ENCODE data around the gene BMPR1A. TPM values are rescaled to one million over a fixed set of nuclear protein-coding genes. Genes with fewer than 3 reads are reported as not detected.
A peak's percentile ranks its signal among the peaks of the same experiment; 100 is the strongest.
"Not testable (repeated sequence)": the region's sequence is repeated elsewhere in the genome, so short reads cannot be mapped to it uniquely, and the experiment has no call there.

Gene BMPR1A
- total RNA-seq, 2 donors from 2014 or later: 46.2 to 56.8 TPM

DNA sequence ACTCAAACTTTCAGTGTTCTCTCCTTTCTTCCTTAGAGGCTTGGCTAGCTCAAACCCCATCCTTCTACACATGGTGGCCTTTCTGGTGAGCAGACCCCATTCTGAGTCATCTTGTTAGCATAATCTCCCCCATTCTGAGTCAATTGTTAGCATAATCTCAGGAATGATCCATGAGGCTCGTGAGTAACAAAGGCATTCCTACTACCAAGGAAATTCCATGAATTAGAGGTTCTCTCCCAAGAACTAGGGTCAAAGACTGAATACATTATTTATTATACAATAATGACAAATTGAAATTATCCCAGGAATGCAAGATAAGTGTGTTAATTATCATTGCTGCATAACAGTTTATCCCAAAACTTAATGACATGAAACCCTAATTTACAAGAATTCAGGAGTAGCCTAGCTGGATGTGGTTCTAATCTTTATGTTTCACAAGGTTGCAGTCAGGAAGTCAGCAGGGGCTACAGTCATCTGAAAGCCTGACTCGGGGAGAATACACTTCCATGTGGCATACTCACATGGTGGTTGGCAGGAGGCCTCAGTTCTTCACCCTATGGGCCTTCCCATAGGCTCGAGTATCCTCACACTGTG is 100.8 kb downstream of the BMPR1A start:
- intact Hi-C loops (cut with DNase I): no loop called here
- no peak for DNase-seq
- no peak for ATAC-seq

DNA sequence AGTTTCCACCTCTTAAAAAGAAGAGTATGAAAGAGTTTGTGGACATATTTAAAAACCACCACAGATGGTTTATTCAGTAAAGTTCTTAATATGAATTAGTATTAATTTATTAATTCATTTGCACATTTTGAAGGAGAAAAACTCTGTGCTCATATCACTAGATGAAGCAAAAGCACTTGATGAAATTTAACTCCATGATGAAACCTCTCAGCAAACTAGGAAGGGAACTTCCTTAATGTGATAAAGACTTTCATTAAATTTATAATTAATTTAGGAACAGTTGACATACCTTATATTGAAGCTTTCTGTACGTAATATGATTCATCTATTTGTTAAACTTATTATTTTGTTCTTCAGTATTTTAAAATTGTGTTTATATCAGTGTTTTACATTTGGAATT is 101.6 kb downstream of the BMPR1A start:
- intact Hi-C loops (cut with DNase I): no loop called here
- DNase-seq: no peak
- ATAC-seq: no peak

DNA sequence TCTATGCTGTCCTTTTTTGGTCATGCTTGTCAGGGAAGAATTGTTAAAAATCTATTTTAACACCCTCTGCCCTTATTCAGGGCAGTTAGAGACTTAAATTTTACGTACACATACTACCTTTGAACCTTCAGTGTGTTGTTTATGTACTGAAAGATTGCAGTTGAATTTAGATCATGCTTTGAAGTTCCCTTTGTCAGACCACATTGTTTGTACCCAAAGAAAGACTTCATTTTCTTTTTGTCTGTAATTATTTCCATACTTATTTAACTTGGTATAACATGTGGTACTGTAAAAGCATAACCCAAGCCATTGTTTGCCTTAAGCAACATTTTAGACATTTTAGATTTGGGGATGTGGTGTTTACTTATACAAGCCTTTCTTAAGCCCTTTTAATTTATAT is 104.9 kb downstream of the BMPR1A start:
- intact Hi-C loops (cut with DNase I): no loop called here
- no peak for ATAC-seq

DNA sequence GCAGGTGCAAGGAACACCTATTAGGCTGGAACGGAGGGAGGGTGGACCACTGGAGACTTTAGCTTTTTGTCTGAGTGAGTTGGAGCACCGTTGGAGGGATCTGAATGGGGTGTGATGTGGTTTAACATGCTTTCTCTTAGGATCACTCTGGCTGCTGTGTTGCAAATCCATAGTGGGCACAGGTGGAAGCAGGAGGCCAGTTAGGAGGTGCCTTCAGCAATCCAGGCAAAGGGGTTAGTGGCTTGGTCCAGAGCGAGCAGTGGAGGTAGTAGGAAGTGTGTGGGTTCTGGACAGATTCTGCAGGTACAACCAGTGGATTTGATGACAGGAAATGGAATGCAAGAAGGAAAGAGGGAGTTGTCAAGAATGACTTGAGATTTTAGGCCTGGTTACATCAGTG is 106.0 kb downstream of the BMPR1A start:
- ATAC-seq: no peak
- no peak for DNase-seq
- intact Hi-C loops (cut with DNase I): no loop called here

More for the DNA sequence above, 104.9 kb downstream of the BMPR1A start:
- no peak for DNase-seq

DNA sequence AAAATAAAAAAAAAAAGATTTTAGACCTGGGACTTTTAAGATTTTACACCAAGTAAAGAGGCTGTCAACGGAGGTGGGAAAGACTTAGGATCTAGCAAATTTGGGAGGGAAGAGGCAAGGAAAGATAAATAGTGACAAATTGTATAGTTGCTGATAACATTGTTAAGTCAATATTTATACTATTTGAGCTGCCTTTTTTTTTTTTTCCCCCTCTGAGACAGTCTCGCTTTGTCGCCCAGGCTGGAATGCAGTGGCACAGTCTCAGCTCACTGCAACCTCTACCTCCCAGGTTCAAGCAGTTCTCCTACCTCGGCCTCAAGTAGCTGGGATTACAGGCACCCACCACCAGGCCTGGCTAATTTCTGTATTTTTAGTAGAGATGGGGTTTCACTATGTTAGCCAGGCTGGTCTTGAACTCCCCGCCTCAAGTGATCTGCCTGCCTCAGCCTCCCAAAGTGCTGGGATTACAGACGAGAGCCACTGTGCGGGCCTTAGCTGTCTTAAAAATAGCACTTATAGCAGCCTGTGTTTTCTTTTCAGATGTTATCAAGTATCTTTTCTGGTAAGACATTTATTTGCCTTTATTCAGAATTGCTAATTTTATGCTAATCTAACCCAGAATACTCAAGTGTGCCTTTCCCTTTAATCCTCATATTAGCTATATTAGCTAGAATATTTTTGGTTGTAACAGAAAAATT is 106.5 kb downstream of the BMPR1A start:
- ATAC-seq (no peak), DNase-seq (no peak)
- intact Hi-C loops (cut with DNase I): no loop called here

DNA sequence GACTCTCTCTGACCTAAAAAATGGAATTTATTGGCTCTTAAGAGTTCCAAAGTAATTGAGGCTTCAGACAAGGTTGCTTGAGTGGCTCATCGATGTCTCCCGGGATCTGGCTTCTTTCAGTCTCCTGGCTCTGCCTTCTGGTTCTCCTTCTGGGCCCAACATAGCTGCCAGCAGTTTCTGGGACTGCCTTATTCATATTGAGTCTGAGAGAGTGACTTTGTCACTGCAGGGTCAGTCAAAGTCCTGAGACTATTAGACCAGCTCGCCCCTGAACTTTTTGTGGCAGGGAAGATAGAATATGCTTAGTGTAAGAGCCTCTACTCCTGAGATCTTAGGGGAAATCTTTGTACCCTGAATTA is 107.0 kb downstream of the BMPR1A start:
- ATAC-seq (peak; percentile 58 to 63), DNase-seq (peak; percentile 27)

DNA sequence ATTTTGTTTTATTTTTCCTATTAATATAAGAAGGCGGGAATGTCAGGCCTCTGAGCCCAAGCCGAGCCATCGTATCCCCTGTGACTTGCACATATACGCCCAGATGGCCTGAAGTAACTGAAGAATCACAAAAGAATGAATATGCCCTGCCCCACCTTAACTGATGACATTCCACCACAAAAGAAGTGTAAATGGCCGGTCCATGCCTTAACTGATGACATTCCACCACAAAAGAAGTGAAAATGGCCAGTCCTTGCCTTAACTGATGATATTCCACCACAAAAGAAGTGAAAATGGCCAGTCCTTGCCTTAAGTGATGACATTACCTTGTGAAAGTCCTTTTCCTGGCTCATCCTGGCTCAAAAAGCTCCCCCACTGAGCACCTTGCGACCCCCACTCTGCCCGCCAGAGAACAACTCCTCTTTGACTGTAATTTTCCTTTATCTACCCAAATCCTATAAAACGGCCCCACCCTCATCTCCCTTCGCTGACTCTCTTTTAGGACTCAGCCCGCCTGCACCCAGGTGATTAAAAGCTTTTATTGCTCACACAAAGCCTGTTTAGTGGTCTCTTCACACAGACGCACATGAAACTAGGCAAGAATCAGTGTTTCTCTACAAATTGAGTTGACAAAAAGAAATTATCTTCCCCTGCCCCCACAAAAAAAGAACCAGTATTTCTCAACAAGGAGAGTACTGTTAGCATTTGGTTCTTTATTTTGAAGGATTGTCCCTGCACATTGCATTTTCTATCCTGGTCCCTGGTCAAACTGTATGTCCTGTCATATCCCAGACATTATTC is 108.8 kb downstream of the BMPR1A start:
- DNase-seq; ATAC-seq; intact Hi-C loops (cut with DNase I): not testable (repeated sequence)

More for the DNA sequence above, 107.0 kb downstream of the BMPR1A start:
- intact Hi-C loops (cut with DNase I): no loop called here

DNA sequence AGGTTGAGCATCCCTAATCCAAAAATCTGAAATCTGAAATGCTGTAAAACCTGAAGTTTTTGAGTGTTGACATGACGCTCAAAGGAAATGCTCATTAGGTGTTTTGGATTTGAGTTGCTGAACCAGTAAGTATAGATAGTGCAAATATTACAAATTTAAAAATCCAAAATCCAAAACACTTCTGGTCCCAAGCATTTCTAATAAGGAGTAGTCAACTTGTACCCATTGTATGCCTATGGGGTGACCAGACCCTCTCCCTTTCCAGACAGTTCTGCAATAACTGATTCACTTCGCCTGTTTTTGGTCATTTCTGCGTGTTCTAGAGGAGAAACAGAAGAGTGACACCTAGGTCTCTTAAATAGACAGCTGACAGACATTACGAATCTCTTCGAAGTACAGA is 110.7 kb downstream of the BMPR1A start:
- DNase-seq (no peak), ATAC-seq (no peak)
- intact Hi-C loops (cut with DNase I): no loop called here

DNA sequence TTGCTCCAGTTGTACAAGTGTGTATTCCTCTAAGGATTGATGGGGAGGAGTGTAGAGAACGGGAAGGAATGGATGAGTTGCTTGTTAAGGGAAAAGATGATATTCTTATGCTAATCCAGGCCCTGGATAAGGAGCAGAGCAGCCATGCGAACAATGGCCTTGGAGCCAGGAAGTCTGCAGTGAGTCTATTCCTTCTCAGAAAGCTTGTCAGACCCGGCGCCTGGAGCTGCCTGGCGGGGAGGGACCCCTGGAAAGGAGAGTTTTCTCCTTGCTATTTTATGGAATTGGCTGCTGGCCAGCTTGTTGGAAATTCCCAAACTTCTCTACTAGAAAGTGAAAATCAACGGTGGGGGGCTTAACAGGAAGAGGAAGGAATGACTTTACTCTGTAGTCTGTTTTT is 111.9 kb downstream of the BMPR1A start:
- peak in 1 of 2 donors; percentile 44 for ATAC-seq
- intact Hi-C loops (cut with DNase I): no loop called here
- peak; percentile 69 for DNase-seq

DNA sequence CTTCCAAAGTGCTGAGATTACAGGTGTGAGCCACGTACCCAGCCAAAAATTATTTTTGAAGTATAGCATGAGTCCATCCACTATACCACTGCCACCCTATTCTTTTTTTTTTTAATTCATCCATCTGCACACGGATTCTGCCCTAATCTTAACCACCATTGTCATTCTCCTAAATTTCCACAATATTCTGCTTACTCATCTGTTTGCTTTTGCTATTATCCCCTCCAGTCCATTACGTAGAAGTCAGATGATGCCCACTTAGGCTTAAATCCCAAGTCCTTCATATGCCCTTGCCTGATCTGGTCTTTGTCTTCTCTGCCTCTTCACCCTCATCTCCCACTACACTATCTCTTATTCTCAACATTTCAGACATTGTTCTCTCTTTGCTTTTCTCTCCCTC is 114.3 kb downstream of the BMPR1A start:
- ATAC-seq (no peak), DNase-seq (no peak)
- intact Hi-C loops (cut with DNase I): no loop called here

DNA sequence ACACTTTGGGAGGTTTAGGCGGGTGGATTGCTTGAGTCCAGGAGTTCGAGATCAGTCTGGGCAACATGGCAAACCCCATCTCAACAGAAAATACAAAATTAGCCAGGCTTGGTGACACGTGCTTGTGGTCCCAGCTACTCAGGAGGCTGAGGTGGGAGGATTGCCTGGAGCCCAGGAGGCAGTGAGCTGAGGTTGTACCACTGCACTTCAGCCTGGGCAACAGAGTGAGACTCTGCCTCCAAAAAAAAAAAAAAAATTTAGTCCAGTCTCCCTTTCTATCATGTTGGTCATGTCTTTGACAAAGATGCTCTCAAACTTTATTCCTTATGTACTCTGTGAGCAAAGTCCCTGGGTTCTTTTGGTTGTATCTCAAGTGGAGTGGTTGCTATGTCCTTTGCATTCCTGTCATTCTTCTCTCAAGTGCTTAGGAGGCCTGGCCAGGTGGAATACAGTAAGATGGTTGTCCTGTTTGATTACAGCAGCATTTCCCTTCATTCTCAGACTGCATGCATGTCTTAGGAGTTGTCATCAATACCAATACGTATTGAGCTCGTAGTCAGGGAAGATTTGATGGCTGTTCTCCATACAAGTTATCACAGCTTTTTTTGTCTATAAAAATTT is 115.3 kb downstream of the BMPR1A start:
- ATAC-seq (no peak), DNase-seq (no peak)
- intact Hi-C loops (cut with DNase I): no loop called here

DNA sequence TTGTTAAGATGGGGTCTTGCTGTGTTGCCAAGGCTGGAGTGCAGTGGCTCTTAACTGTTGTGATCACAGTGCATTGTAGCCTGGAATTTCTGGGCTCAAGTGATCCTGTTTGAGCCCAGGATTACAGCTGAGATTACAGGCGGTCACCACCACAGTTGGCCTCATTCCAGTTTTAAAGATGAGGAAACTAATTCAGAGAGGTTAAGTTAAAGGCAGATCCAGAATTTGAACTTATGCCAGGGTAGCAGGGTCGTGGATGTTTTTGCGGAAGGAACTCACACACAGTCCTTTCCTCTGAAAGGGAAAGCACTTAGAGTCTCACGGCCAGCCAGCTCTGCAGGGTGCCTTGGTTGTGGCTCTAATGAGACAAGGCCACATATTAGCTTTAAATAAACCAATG is 116.3 kb downstream of the BMPR1A start:
- DNase-seq (peak; percentile 56), ATAC-seq (peak; percentile 30 to 69)

DNA sequence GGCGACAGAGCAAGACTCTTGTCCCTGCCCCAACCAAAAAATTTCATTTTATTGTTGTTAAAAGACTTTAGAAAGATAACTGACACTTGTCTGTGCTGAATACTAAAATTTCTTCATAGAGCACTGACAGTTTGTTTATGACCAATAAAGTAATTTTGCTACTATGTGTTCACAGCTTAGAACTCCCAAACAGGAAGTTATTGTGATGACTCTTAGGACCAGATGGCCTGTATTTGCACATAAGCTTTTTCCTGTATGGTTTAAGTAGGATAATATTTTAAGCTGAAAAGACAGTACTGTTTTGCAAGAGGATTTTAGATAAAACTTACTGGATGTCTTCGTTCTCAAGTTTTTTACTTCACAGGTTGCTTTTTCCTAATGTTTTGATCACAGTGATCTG is 120.3 kb downstream of the BMPR1A start:
- no peak for ATAC-seq
- no peak for DNase-seq
- intact Hi-C loops (cut with DNase I): no loop called here

More for the DNA sequence above, 116.3 kb downstream of the BMPR1A start:
- intact Hi-C loops (cut with DNase I): no loop called here

DNA sequence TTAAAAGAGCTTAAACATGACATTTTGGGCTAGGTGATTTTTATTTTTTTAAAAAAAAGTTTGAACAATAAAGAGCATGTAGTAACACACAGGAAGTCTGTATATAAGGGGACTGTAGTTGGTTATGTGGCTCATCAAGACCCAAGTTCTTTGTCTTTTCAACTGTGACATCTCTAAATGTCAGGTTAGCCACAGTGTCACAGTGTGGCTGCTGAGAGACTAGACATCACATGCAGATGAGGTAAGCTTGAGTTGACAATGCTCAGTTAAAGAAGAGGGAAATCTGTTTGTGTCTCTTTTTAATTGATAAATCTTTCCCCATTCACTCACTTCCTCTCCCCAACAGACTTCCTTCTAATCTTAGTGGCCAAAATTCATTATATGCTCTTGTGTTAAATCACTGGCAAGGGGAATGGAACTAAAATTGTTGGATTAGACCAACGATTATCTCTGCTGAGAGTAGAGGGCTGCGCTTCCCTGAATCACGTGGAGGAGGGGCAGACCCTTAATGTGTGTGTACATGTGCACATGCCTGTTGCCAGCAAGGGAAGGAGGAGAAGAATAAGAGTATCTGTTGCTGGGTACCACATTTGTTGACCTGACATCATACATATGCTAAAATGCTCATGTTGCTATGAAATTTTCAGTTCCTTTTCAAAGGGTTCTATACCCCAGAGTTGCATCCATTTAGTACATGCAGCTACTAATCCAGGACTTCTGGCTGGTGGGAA is 122.7 kb downstream of the BMPR1A start:
- intact Hi-C loops (cut with DNase I): no loop called here
- ATAC-seq: no peak
- DNase-seq: no peak

DNA sequence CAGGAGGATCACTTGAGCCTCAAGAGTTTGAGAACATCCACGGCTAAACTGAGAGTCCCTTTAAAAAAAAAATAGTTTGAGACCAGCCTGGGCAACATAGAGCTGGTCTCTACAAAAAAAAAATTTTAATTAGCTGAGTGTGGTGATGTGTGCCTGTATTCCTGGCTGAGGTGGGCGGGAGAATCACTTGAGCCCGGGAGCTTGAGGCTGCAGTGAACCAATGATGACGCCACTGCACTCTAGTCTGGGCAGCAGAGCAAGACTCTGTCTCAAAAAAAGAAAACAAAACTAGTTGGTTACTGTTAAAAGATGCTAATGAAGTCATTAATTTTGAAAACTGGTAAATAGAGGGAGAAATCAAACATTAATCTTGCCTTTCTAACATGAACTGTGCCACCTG is 124.6 kb downstream of the BMPR1A start:
- intact Hi-C loops (cut with DNase I): no loop called here
- no peak for ATAC-seq
- DNase-seq: no peak

DNA sequence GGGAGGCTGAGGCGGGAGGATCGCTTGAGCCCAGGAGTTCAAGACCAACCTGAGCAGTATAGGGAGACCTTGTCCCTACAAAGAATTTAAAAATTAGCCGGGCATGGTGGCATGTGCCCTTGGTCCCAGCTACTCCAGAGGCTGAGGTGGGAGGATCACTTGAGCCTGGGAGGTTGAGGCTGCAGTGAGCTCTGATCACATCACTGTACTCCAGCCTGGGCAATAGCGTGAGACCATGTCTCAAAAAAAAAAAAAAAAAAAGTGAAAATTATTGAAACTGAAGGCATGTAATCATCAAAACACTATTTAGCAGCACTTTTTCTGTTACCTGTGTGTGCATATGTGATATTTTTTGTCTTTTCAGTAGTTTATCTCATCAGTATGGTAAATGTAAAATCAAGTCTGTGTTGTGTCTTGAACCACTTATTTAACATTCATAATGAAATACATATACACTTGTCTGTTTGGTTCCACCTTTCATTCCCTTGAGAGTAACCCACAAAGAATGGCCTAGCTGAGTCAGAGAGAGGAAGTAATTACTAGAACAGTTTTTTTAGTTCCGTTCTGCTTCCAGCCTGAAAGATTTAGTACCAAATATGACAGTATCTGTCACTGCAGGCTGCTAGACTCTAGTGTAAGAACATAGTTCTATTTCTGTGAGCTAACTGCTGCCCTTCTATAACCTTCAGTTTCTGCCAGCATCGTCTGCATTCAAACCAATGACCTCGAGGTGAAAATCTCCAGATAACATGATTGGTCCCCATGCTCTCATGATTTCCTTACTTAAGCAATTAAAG is 132.4 kb downstream of the BMPR1A start:
- peak; percentile 85 to 91 for ATAC-seq
- intact Hi-C loops (cut with DNase I): no loop called here
- no peak for DNase-seq

DNA sequence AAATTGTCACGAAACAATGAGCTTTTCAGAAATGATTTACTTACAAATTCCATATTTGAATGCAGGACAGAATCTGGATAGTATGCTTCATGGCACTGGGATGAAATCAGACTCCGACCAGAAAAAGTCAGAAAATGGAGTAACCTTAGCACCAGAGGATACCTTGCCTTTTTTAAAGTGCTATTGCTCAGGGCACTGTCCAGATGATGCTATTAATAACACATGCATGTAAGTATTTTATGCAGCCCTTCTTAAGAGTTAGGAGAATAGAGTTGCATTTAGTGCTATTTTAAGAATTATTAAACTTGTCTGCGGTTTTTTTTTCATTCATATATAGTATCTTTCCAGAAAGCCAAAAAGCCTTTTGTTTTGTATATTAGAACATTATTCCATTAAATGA is 133.6 kb downstream of the BMPR1A start:
- intact Hi-C loops (cut with DNase I): loop anchor here in 1 of 2 donors (5.0 kb wide), 1 partner anchor 133 kb away; the partner anchor contains the start of gene BMPR1A
- DNase-seq: no peak
- peak in 1 of 2 donors; percentile 44 for ATAC-seq

DNA sequence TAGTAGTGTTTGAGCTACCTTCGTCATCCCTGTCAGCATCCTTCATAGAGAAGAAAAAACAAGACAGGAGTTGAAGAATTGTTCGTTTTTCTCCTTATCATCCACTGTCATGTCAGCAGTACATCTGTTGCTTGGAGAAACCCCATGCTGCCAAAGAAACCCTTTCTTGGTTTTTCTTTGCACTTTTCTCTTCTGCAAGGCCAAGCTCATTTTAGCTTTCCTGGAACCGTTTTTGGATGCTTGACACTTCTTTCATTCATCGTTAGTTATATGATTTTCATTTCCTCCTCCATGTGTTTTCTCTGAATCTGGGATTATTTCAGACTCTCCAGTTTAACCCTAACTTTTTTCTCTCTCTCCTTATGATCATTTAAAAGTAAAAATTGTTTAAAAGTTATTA is 142.1 kb downstream of the BMPR1A start:
- intact Hi-C loops (cut with DNase I): loop anchor here in 1 of 2 donors (5.0 kb wide), 2 partner anchors 186 to 211 kb away; no protein-coding TSS in a partner anchor
- DNase-seq (no peak), ATAC-seq (no peak)
